Measurements from ENCODE around the gene NOMO2.
"Not testable (repeated sequence)": the region's sequence is repeated elsewhere in the genome, so short reads cannot be mapped to it uniquely, and the experiment has no call there.

DNA sequence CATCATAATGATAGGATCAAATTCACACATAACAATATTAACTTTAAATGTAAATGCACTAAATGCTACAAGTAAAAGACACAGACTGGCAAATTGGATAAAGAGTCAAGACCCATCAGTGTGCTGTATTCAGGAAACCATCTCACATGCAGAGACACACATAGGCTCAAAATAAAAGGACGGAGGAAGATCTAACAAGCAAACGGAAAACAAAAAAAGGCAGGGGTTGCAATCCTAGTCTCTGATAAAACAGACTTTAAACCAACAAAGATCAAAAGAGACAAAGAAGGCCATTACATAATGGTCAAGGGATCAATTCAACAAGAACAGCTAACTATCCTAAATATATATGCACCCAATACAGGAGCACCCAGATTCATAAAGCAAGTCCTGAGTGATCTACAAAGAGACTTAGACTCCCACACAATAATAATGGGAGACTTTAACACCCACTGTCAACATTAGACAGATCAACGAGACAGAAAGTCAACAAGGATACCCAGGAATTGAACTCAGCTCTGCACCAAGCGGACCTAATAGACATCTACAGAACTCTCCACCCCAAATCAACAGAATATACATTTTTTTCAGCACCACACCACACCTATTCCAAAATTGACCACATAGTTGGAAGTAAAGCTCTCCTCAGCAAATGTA is 48.4 kb upstream of the NOMO2 start:
- TF ChIP-seq, protein P1, sequence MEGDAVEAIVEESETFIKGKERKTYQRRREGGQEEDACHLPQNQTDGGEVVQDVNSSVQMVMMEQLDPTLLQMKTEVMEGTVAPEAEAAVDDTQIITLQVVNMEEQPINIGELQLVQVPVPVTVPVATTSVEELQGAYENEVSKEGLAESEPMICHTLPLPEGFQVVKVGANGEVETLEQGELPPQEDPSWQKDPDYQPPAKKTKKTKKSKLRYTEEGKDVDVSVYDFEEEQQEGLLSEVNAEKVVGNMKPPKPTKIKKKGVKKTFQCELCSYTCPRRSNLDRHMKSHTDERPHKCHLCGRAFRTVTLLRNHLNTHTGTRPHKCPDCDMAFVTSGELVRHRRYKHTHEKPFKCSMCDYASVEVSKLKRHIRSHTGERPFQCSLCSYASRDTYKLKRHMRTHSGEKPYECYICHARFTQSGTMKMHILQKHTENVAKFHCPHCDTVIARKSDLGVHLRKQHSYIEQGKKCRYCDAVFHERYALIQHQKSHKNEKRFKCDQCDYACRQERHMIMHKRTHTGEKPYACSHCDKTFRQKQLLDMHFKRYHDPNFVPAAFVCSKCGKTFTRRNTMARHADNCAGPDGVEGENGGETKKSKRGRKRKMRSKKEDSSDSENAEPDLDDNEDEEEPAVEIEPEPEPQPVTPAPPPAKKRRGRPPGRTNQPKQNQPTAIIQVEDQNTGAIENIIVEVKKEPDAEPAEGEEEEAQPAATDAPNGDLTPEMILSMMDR (IDR thresholded peaks at IDR 0.05), result not testable (repeated sequence)
- TF ChIP-seq POLR2A, EP300, POLR2AphosphoS5 (IDR thresholded peaks at IDR 0.05): not testable (repeated sequence)
